ENCODE measurements around the gene IL1R2. TPM values are rescaled to one million over a fixed set of nuclear protein-coding genes. Genes with fewer than 3 reads are reported as not detected.

IL1R2 gene
- total and polyA plus RNA-seq, 2 experiments from 2014 or later, result not detected

GRCh38 chr2:101963198-101963597, 28.6 kb upstream of the IL1R2 start:
- Histone ChIP-seq H3K4me2 (no peak overlapping the region), H3K27me3 (ENCODE audit: insufficient read depth) (no peaks in the 10 kb centered on the region), H3K4me1 (ENCODE audit: insufficient read depth) (peaks cover 4% of the 10 kb centered on the region; the same call in 1 of the 2 replicates), H3F3A (replicated peaks; ENCODE audit: low read depth) (no peaks in the 10 kb centered on the region), H3K27ac (ENCODE audit: low read depth) (no peak overlapping the region), H3K4me3 (no peak overlapping the region), H3K36me3 (ENCODE audit: insufficient read depth) (no peaks in the 10 kb centered on the region), H2AFZ (no peak overlapping the region), H4K20me1 (replicated peaks; ENCODE audit: insufficient read depth) (no peaks in the 10 kb centered on the region), H3K79me2 (replicated peaks; ENCODE audit: insufficient read depth) (no peaks in the 10 kb centered on the region), H3K9me2 (ENCODE audit: insufficient read depth) (no peaks in the 10 kb centered on the region; the same call in 1 of the 2 replicates)
- Mint-ChIP-seq H3K27ac (no peak overlapping the region), H3K4me1 (peaks cover 11% of the 10 kb centered on the region; the same call in 2 of the 3 replicates), H3K36me3 (ENCODE audit: low read depth) (0 out of 3 replicates have a peak, but pooled peaks cover under 1% of the 10 kb centered on the region), H3K27me3 (ENCODE audit: insufficient read depth, low read depth, poor library complexity) (peaks cover 6% of the 10 kb centered on the region), H3K9me3 (peaks cover 5% of the 10 kb centered on the region), H3K4me3 (no peak overlapping the region)
- no peak for TF ChIP-seq CREB1 (CRISPR knock-in tag; IDR thresholded peaks at IDR 0.05; ENCODE audit: low read depth)
- TF ChIP-seq NANOG (IDR thresholded peaks at IDR 0.05; ENCODE audit: borderline replicate concordance), result no peak
- TF ChIP-seq, protein P1, sequence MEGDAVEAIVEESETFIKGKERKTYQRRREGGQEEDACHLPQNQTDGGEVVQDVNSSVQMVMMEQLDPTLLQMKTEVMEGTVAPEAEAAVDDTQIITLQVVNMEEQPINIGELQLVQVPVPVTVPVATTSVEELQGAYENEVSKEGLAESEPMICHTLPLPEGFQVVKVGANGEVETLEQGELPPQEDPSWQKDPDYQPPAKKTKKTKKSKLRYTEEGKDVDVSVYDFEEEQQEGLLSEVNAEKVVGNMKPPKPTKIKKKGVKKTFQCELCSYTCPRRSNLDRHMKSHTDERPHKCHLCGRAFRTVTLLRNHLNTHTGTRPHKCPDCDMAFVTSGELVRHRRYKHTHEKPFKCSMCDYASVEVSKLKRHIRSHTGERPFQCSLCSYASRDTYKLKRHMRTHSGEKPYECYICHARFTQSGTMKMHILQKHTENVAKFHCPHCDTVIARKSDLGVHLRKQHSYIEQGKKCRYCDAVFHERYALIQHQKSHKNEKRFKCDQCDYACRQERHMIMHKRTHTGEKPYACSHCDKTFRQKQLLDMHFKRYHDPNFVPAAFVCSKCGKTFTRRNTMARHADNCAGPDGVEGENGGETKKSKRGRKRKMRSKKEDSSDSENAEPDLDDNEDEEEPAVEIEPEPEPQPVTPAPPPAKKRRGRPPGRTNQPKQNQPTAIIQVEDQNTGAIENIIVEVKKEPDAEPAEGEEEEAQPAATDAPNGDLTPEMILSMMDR (conservative IDR thresholded peaks at IDR 0.05; ENCODE audit: low read depth in 2 of 2), result no peak
- TF ChIP-seq ZNF114 (CRISPR knock-in tag; IDR thresholded peaks at IDR 0.05), result no peak
- no peak for TF ChIP-seq EZH2phosphoT487 (IDR thresholded peaks at IDR 0.05; ENCODE audit: unreplicated experiment)
- no peak for TF ChIP-seq ZNF331 (CRISPR knock-in tag; IDR thresholded peaks at IDR 0.05; ENCODE audit: low read depth)
- TF ChIP-seq POLR2AphosphoS5 (IDR thresholded peaks at IDR 0.05; ENCODE audit: low read depth), result no peak
- TF ChIP-seq JUNB (IDR thresholded peaks at IDR 0.05; ENCODE audit: unreplicated experiment), result no peak
- no peak for TF ChIP-seq ETS1 (IDR thresholded peaks at IDR 0.05)
- no peak for TF ChIP-seq STAT1 (IDR thresholded peaks at IDR 0.05; ENCODE audit: unreplicated experiment)
- no peak for TF ChIP-seq REST (IDR thresholded peaks at IDR 0.05; ENCODE audit: unreplicated experiment)
- TF ChIP-seq EZH2 (IDR thresholded peaks at IDR 0.05; ENCODE audit: low read depth, unreplicated experiment), result no peak
- TF ChIP-seq, protein P2, sequence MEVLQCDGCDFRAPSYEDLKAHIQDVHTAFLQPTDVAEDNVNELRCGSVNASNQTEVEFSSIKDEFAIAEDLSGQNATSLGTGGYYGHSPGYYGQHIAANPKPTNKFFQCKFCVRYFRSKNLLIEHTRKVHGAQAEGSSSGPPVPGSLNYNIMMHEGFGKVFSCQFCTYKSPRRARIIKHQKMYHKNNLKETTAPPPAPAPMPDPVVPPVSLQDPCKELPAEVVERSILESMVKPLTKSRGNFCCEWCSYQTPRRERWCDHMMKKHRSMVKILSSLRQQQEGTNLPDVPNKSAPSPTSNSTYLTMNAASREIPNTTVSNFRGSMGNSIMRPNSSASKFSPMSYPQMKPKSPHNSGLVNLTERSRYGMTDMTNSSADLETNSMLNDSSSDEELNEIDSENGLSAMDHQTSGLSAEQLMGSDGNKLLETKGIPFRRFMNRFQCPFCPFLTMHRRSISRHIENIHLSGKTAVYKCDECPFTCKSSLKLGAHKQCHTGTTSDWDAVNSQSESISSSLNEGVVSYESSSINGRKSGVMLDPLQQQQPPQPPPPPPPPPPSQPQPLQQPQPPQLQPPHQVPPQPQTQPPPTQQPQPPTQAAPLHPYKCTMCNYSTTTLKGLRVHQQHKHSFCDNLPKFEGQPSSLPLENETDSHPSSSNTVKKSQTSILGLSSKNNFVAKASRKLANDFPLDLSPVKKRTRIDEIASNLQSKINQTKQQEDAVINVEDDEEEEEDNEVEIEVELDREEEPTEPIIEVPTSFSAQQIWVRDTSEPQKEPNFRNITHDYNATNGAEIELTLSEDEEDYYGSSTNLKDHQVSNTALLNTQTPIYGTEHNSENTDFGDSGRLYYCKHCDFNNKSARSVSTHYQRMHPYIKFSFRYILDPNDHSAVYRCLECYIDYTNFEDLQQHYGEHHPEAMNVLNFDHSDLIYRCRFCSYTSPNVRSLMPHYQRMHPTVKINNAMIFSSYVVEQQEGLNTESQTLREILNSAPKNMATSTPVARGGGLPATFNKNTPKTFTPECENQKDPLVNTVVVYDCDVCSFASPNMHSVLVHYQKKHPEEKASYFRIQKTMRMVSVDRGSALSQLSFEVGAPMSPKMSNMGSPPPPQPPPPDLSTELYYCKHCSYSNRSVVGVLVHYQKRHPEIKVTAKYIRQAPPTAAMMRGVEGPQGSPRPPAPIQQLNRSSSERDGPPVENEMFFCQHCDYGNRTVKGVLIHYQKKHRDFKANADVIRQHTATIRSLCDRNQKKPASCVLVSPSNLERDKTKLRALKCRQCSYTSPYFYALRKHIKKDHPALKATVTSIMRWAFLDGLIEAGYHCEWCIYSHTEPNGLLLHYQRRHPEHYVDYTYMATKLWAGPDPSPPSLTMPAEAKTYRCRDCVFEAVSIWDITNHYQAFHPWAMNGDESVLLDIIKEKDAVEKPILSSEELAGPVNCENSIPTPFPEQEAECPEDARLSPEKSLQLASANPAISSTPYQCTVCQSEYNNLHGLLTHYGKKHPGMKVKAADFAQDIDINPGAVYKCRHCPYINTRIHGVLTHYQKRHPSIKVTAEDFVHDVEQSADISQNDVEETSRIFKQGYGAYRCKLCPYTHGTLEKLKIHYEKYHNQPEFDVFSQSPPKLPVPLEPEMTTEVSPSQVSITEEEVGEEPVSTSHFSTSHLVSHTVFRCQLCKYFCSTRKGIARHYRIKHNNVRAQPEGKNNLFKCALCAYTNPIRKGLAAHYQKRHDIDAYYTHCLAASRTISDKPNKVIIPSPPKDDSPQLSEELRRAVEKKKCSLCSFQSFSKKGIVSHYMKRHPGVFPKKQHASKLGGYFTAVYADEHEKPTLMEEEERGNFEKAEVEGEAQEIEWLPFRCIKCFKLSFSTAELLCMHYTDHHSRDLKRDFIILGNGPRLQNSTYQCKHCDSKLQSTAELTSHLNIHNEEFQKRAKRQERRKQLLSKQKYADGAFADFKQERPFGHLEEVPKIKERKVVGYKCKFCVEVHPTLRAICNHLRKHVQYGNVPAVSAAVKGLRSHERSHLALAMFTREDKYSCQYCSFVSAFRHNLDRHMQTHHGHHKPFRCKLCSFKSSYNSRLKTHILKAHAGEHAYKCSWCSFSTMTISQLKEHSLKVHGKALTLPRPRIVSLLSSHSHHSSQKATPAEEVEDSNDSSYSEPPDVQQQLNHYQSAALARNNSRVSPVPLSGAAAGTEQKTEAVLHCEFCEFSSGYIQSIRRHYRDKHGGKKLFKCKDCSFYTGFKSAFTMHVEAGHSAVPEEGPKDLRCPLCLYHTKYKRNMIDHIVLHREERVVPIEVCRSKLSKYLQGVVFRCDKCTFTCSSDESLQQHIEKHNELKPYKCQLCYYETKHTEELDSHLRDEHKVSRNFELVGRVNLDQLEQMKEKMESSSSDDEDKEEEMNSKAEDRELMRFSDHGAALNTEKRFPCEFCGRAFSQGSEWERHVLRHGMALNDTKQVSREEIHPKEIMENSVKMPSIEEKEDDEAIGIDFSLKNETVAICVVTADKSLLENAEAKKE (CRISPR knock-in tag; IDR thresholded peaks at IDR 0.05), result no peak
- ATAC-seq, result no peak
- no peak for DNase-seq (ENCODE audit: low spot score)

Data from GM23338 (cell line).